K562 (cell line): ENCODE results near the gene SPRED2. TPM values are rescaled to one million over a fixed set of nuclear protein-coding genes. Genes with fewer than 3 reads are reported as not detected.

Experiments used
- ATAC-seq: fragments of 200-7000 bp; cut with Tn5 transposase; 3 replicates; pipeline ENCODE4 v1.9.1; 2020; ENCODE audit warnings: moderate library complexity
- BruUV-seq: library from RNA; stranded (reverse); fragments of 400-500 nt; replicated peaks from 2 replicates; lab custom pipeline; 2021; lab: Mats Ljungman, UMichigan
- CTCF ChIA-PET: fragments of 300-600 bp; formaldehyde crosslinking; extraction: SDS; loops from one replicate; lab custom pipeline; 2021; ENCODE audit warnings: low intra/inter-chr PET ratio; lab: Yijun Ruan, JAX
- POLR2A ChIA-PET: fragments of 300-600, 350-650 bp; sonication (Branson Sonifier 250); formaldehyde crosslinking; extraction: SDS; loops from one replicate; lab custom pipeline; 2021; ENCODE audit warnings: antibody characterized with exemption, inconsistent platforms; lab: Yijun Ruan, JAX
- DNase-seq, 4 experiments: peaks; one replicate each; pipeline versions ENCODE4 v3.0.0 to v3.0.0-alpha.2; 2011 to 2018; ENCODE audit warnings: low spot score in 3 of 4, mixed read lengths in 3 of 4; ENCODE audit errors: extremely low read depth in 1 of 4
- FAIRE-seq: peaks from 2 replicates; lab custom pipeline; 2011; peaks lifted over from hg19 to GRCh38; lab: Jason Lieb, UNC
- H2AFZ ChIP-seq: 2 replicates; pipeline ENCODE4 v1.6.0; 2011; ENCODE audit warnings: low read depth, low read length, control low read depth, inconsistent platforms
- H3K27ac ChIP-seq: fragments of 200-600 bp; 3 replicates; pipeline ENCODE4 v1.8.0; 2011; ENCODE audit warnings: low read depth, mild to moderate bottlenecking, control low read depth, inconsistent platforms, low read length, moderate library complexity, mixed read lengths; ENCODE audit errors: extremely low read depth
- H3K27me3 ChIP-seq, 2 experiments: fragments of 300-600 bp in 1 of 2; 2 replicates in 1 of 2; 3 replicates in 1 of 2; pipeline versions ENCODE4 v1.6.0 to v1.8.0; 2011; ENCODE audit warnings: inconsistent platforms in 2 of 2, low read length in 2 of 2, mild to moderate bottlenecking in 1 of 2, mixed read lengths in 1 of 2, moderate library complexity in 1 of 2; ENCODE audit not compliant: control insufficient read depth in 2 of 2, insufficient read depth in 2 of 2
- H3K36me3 ChIP-seq: fragments of 300-600 bp; 3 replicates; pipeline ENCODE4 v1.8.0; 2011; ENCODE audit warnings: mild to moderate bottlenecking, low read length, inconsistent platforms; ENCODE audit not compliant: control insufficient read depth, insufficient read depth
- H3K4me1 ChIP-seq, 2 experiments: fragments of 200-600 bp in 1 of 2; replicated peaks in 1 of 2; 2 replicates in 1 of 2; 3 replicates in 1 of 2; pipeline versions ENCODE4 v1.5.1 to v1.8.0; 2011; ENCODE audit warnings: inconsistent platforms in 2 of 2, low read length in 2 of 2, mild to moderate bottlenecking in 1 of 2, mixed read lengths in 1 of 2, moderate library complexity in 1 of 2; ENCODE audit not compliant: control insufficient read depth in 2 of 2, insufficient read depth in 2 of 2
- H3K4me2 ChIP-seq: 2 replicates; pipeline ENCODE4 v1.6.1; 2011; ENCODE audit warnings: low read length, control low read depth, inconsistent platforms, mixed read lengths; ENCODE audit not compliant: insufficient read depth
- H3K4me3 ChIP-seq: fragments of 200-600 bp; sonication (generic), shearing (Covaris generic); 2 replicates; pipeline ENCODE4 v1.5.1; 2016; ENCODE audit warnings: control low read depth, inconsistent platforms
- H3K79me2 ChIP-seq: fragments of 200-600 bp; 3 replicates; pipeline ENCODE4 v1.8.0; 2011; ENCODE audit warnings: low read length, inconsistent platforms; ENCODE audit not compliant: control insufficient read depth, insufficient read depth
- H3K9ac ChIP-seq, 2 experiments: 2 replicates each; pipeline versions ENCODE4 v1.6.0 to v1.6.1; 2011; ENCODE audit warnings: low read depth in 2 of 2, low read length in 2 of 2, control low read depth in 1 of 2, inconsistent platforms in 1 of 2, mild to moderate bottlenecking in 1 of 2, mixed read lengths in 1 of 2; ENCODE audit not compliant: insufficient read depth in 1 of 2
- H3K9me1 ChIP-seq: one replicate; pipeline ENCODE4 v1.6.0; 2011; ENCODE audit warnings: inconsistent platforms, mild to moderate bottlenecking, low read length, moderate library complexity; ENCODE audit not compliant: control insufficient read depth, insufficient read depth
- H3K9me3 ChIP-seq: replicated peaks from 2 replicates; pipeline ENCODE4 v1.5.1; 2011; ENCODE audit warnings: low read depth, low read length, inconsistent platforms; ENCODE audit not compliant: control insufficient read depth, insufficient read depth
- H4K20me1 ChIP-seq: replicated peaks from 2 replicates; pipeline ENCODE4 v1.6.1; 2011; ENCODE audit warnings: low read length, inconsistent platforms, mixed read lengths; ENCODE audit not compliant: control insufficient read depth, insufficient read depth
- ARHGAP35 ChIP-seq: fragments of 450-650 bp; IDR thresholded peaks from 2 replicates; pipeline ENCODE4 v1.6.1; 2018; ENCODE audit not compliant: partially characterized antibody
- ARNT ChIP-seq, 2 experiments: fragments of 450-650 bp; IDR thresholded peaks; 2 replicates each; pipeline ENCODE4 v1.6.1; 2016; ENCODE audit warnings: mild to moderate bottlenecking in 1 of 2
- CEBPB ChIP-seq: fragments of 450-650 bp; IDR thresholded peaks from 2 replicates; pipeline ENCODE4 v1.6.1; 2016; ENCODE audit warnings: missing genetic modification characterization, missing compliant biosample characterization
- CREB5 ChIP-seq: fragments of 250-450 bp; sonication (Bioruptor Pico); IDR thresholded peaks from 2 replicates; pipeline ENCODE4 v1.5.0; 2020; ENCODE audit warnings: mild to moderate bottlenecking
- FOSL1 ChIP-seq: fragments of 200-800 bp; sonication (Bioruptor generic); conservative IDR thresholded peaks from 2 replicates; pipeline ENCODE4 v1.6.1; 2016; ENCODE audit warnings: missing genetic modification characterization, missing compliant biosample characterization
- GATAD2B ChIP-seq: fragments of 450-650 bp; IDR thresholded peaks from 2 replicates; pipeline ENCODE4 v1.6.1; 2017; ENCODE audit warnings: mild to moderate bottlenecking, borderline replicate concordance
- HMG20B ChIP-seq: fragments of 250-450 bp; sonication (Bioruptor Pico); IDR thresholded peaks from 2 replicates; pipeline ENCODE4 v1.5.0; 2021; ENCODE audit warnings: mild to moderate bottlenecking
- NFYB ChIP-seq: IDR thresholded peaks from 2 replicates; pipeline ENCODE4 v1.6.1; 2011; ENCODE audit warnings: mild to moderate bottlenecking, moderate library complexity; ENCODE audit not compliant: insufficient read length; ENCODE audit errors: extremely low read depth
- PBX2 ChIP-seq, 2 experiments: IDR thresholded peaks in 1 of 2; conservative IDR thresholded peaks in 1 of 2; 2 replicates each; pipeline ENCODE4 v1.6.1; 2016; ENCODE audit warnings: low read depth in 2 of 2, mild to moderate bottlenecking in 1 of 2, missing compliant biosample characterization in 1 of 2, missing genetic modification characterization in 1 of 2, moderate library complexity in 1 of 2
- PHF20 ChIP-seq: fragments of 450-650 bp; IDR thresholded peaks from 2 replicates; pipeline ENCODE4 v1.6.1; 2018; ENCODE audit not compliant: partially characterized antibody
- RAD21 ChIP-seq, 2 experiments: fragments of 250-450 bp in 1 of 2; fragments of 450-650 bp in 1 of 2; sonication (Bioruptor Pico) in 1 of 2; formaldehyde crosslinking in 1 of 2; IDR thresholded peaks in 1 of 2; conservative IDR thresholded peaks in 1 of 2; 2 replicates each; pipeline versions ENCODE4 v1.4.0 to v1.8.0; 2020 to 2022; ENCODE audit warnings: mild to moderate bottlenecking in 2 of 2, moderate library complexity in 1 of 2
- RBM34 ChIP-seq: fragments of 200-400 bp; formaldehyde crosslinking; IDR thresholded peaks from 2 replicates; pipeline ENCODE4 v1.6.1; 2018; ENCODE audit warnings: low read length, borderline replicate concordance; ENCODE audit not compliant: insufficient read depth
- WGBS: fragments of 100-300 bp; shearing (Covaris generic); methylation state at CpG from one replicate; pipeline ENCODE4 v1.1.6; 2016; ENCODE audit warnings: low coverage, mixed read lengths; ENCODE audit not compliant: insufficient coverage; ENCODE audit errors: missing lambda C conversion rate; 5-methylcytosine and 5-hydroxymethylcytosine counted together
- in situ Hi-C: fragments of 300-500 bp; cut with MboI; formaldehyde crosslinking; loops from 4 replicates; pipeline ENCODE4 v1.15.0; 2018; ENCODE audit warnings: inconsistent platforms, mixed read lengths
- intact Hi-C: fragments of 100-400 bp; cut with micrococcal nuclease; formaldehyde crosslinking; loops from 2 replicates; pipeline ENCODE4 v1.14.2; 2022
- polyA plus RNA-seq, 8 experiments: library from polyadenylated mRNA; depleted of rRNA in 4 of 8; stranded (reverse) in 5 of 8; unstranded in 3 of 8; fragments of >200 nt; fragmentation: Nextera tagmentation in 2 of 8; fragmentation: Illumina TruSeq in 1 of 8; extraction: Ambion mirVana in 2 of 8; extraction: Trizol in 1 of 8; gene quantifications; 2 replicates each; pipeline versions ENCODE4 v1.2.1 to v1.2.3, GENCODE V29; 2011 to 2014; ENCODE audit warnings: inconsistent platforms in 1 of 8, missing spikeins in 1 of 8
- total RNA-seq, 7 experiments: library from RNA; depleted of rRNA in 6 of 7; stranded (reverse); fragments of >200 nt in 6 of 7; fragmentation: Illumina TruSeq in 2 of 7; extraction: Trizol in 2 of 7; gene quantifications; 2 replicates each; pipeline versions ENCODE4 v1.2.1 to v1.2.3, GENCODE V29; 2011 to 2021; ENCODE audit warnings: low replicate concordance in 1 of 7

The SPRED2 gene
- total and polyA plus RNA-seq, 9 of the 15 experiments (the other 6 are each of a cell fraction or from before 2014, with no cell fraction given), result 4.6 to 50.8 (median 14.1) TPM

- intact Hi-C loops (no loop called here), in situ Hi-C loops (no loop called here)
- TF ChIP-seq NFYB (no peak), HMG20B (CRISPR knock-in tag) (no peak), RBM34 (no peak), FOSL1 (tag) (peak; percentile 58)
- FAIRE-seq, result no peak
- no peaks in the 10 kb centered on the region for H3K9me1 ChIP-seq
- no peak overlapping the region for H3K9ac ChIP-seq
- BruUV-seq, result no TSS peak
- H3K4me2 ChIP-seq, result no peak overlapping the region
- no peaks in the 10 kb centered on the region for H3K36me3 ChIP-seq
- POLR2A ChIA-PET, result interaction anchor here (0.6 to 1.4 kb wide), 3 partner anchors 18 to 364 kb away, joined by 3 to 5 read pairs (median 4); no protein-coding TSS in a partner anchor
- H3K79me2 ChIP-seq, result no peaks in the 10 kb centered on the region
- H3K4me3 ChIP-seq, result no peak overlapping the region
- no peaks in the 10 kb centered on the region for H3K9me3 ChIP-seq
- H4K20me1 ChIP-seq, result no peaks in the 10 kb centered on the region
- ATAC-seq, result no peak
- H3K27ac ChIP-seq, result no peak overlapping the region
- no peaks in the 10 kb centered on the region for H3K27me3 ChIP-seq
- no peak overlapping the region for H2AFZ ChIP-seq
- DNase-seq, result no peak
- no peaks in the 10 kb centered on the region for H3K4me1 ChIP-seq
- CTCF ChIA-PET, result no interaction called here
Measured at GRCh38 chr2:65456064-65456463, 23.7 kb upstream of the SPRED2 start.

GRCh38 chr2:65453916-65454315 lies 21.5 kb upstream of the SPRED2 start:
- H3K79me2 ChIP-seq, result no peaks in the 10 kb centered on the region
- H3K9me1 ChIP-seq, result no peaks in the 10 kb centered on the region
- CTCF ChIA-PET, result no interaction called here
- no peaks in the 10 kb centered on the region for H3K9me3 ChIP-seq
- in situ Hi-C loops (no loop called here), intact Hi-C loops (no loop called here)
- H3K9ac ChIP-seq, result no peak overlapping the region
- no peaks in the 10 kb centered on the region for H3K27me3 ChIP-seq
- no peak overlapping the region for H3K4me2 ChIP-seq
- BruUV-seq, result no TSS peak
- DNase-seq (no peak), FAIRE-seq (no peak), ATAC-seq (no peak)
- H4K20me1 ChIP-seq, result no peaks in the 10 kb centered on the region
- POLR2A ChIA-PET, result interaction anchor here (0.6 to 1.6 kb wide), 4 partner anchors 16 to 71 kb away, joined by 3 to 4 read pairs (median 4); partner anchors contain the start of gene SPRED2
- no peak overlapping the region for H2AFZ ChIP-seq
- no peak overlapping the region for H3K27ac ChIP-seq
- no peaks in the 10 kb centered on the region for H3K36me3 ChIP-seq
- H3K4me3 ChIP-seq, result no peak overlapping the region
- peaks cover 0 to 3% of the 10 kb centered on the region in 2 experiments; a peak in 1 of 5 replicates for H3K4me1 ChIP-seq
- WGBS, result 67% methylated on average over 1 of the region's 1 CpG
- TF ChIP-seq ARHGAP35 (no peak), CREB5 (CRISPR knock-in tag) (no peak), PHF20 (no peak), ARNT (IDR thresholded peaks at IDR 0.05) (no peak), CEBPB (tag) (peak; percentile 67), PBX2 (CRISPR knock-in tag; IDR thresholded peaks at IDR 0.05; ENCODE audit: low read depth) (no peak), PBX2 (tag; conservative IDR thresholded peaks at IDR 0.05; ENCODE audit: low read depth) (peak; percentile 44; the same call in 1 of the 2 replicates), RAD21 (CRISPR knock-in tag; conservative IDR thresholded peaks at IDR 0.05 in 1 of 2, IDR thresholded peaks at IDR 0.05 in 1 of 2) (no peak), GATAD2B (no peak)
